ENCODE data around the gene STAT3. TPM values are rescaled to one million over a fixed set of nuclear protein-coding genes. Genes with fewer than 3 reads are reported as not detected.
A peak's percentile ranks its signal among the peaks of the same experiment; 100 is the strongest.
"Not testable (repeated sequence)": the region's sequence is repeated elsewhere in the genome, so short reads cannot be mapped to it uniquely, and the experiment has no call there.

Gene STAT3
- total RNA-seq, 1 donor from 2014 or later: 131 TPM

DNA sequence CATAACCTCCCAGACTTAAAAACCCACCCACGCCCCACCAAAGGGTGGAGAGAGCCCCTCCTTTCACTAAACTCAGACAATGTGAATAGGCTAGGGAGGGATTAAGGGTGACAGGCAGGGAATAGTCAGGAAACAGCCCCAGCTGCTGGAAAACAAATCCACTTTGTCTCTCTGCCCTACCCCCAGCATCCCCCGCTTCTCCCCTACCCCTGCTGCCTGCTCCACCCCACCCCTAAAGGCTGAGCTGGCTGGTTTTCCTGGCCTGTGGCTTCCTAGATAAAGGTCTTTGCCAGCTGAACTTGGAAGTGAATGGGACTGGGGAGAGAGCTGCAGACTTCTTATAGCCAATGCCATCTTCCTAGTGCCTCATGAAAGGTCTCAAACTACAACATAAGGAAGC lies 19.8 kb upstream of the STAT3 start:
- peak; percentile 82 for DNase-seq

DNA sequence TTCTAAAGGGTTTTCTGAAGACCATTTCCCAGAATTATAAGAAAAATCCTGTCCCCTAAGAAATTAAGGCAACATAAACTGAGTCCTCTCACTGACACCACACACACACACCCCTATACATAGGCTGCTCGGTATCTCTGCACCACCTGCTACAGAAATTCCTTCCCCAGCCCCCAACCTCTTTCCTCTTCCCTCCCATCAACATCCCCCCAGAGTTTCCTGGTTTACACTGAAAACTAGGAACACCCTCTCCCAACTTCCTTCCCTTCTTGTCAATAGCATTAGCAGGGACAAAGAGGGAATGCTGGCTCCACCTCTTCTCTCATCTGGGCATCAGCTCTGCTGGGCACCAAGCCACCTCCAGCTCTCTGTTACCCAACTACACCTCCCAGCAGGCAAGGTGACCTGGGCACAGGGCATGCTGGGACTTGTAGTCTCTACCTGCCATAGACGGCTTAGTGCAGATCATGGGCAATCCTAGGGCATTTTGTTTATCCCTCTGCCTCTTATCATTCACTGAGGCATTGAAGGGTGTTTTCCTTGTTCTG lies 19.1 kb upstream of the STAT3 start:
- peak; percentile 97 for DNase-seq

- DNase-seq: peak; percentile 60
Observed at GRCh38 chr17:42406615-42407288, 18.5 kb upstream of the STAT3 start.

- DNase-seq: peak; percentile 83
Observed at GRCh38 chr17:42405963-42406495, 17.8 kb upstream of the STAT3 start.

DNA sequence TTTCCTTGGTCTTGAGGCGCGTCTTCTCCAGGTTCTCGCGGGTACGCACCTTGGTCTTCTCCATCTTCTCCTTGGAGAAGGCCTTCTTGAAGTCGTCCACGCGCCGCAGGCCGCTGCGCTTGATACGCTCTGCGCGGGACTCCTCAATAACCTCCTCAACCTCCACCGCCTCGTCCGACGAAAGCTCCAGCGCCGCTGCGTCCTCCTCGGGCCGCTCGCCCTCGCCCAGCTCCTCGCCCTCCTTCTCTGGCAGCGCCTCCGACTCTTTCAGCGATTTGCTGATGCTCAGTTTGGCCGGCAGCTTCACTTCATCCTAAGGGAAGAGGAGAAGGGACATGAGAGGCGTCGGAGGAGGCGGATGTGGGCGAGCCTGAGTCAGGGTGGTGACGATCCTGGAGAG lies 16.8 kb upstream of the STAT3 start:
- DNase-seq: no peak

DNA sequence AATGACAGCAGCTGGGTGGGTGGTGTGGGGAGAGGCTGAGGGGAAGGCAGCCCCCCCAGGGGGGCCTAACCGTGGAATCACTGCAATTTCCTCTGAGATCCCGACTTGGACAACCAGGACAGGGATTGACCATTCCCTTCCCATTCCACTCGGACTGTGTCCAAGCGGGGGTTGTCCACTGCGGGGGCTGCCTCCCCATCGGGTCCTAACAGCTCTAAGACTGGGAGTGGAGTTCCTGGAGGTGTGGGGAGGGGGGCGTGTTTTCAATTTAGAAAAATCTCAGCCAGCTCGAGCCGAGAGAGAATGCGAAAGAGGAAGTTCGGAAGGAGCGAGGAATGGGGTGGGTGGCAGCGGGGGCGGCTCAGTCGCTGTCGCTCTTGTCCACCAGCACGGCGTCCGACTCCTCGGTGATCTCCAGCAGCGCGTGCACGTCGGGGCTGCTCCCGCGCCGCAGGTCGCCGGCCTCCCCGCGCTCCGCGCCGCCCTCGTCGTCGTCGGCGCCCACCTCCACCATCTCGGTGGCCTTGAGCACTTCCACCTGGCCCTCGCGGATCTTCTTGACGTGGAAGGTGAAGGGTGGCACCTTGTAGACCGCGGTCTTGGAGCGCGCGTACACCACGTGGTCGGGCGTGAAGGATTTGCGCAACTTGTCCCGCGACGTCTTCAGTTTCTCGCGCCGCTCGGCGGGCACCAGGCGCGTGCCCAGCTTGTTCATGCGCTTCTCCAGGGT lies 16.2 kb upstream of the STAT3 start:
- no peak for DNase-seq

DNA sequence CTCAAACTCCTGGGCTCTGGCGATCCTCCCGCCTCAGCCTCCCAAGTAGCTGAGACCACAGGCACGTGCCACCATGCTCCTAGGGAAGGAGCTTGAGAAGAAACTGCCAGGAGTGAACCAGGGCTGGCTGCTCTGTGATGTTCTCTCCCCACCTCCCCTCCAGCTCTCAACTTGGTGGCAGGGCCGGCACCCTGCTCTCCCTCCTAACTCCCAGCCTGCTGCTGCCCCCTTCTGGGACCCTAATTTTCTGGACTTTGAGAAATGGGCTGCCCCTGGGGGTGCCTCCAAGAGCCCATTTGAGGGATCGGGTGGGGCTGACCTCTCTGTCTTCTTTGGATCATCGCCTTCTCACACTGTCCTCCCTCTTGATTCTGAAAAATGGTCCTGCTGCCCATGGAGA lies 14.9 kb upstream of the STAT3 start:
- no peak for DNase-seq

GRCh38 chr17:42402117-42402516 lies 13.9 kb upstream of the STAT3 start:
- no peak for DNase-seq

DNA sequence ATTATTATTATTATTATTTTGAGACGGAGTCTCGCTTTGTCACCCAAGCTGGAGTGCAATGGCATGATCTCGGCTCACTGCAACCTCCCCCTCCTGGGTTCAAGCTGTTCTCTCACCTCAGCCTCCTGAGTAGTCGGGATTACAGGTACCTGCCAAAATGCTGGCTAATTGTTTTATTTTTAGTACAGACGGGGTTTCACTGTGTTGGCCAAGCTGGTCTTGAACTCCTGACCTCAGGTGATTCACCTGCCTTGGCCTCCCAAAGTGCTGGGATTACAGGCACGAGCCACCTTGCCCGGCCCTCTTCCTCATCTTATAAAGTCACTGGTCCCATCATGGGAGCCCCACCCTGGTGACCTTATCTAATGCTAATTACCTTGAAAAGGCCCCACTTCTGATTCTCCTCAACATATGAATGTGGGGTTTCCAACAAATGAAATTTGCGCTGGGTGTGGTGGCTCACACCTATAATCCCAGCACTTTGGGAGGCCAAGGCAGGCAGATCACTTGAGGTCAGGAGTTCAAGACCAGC lies 12.7 kb upstream of the STAT3 start:
- not testable (repeated sequence) for DNase-seq

- DNase-seq: no peak
Observed at GRCh38 chr17:42399948-42400843, 12.0 kb upstream of the STAT3 start.

DNA sequence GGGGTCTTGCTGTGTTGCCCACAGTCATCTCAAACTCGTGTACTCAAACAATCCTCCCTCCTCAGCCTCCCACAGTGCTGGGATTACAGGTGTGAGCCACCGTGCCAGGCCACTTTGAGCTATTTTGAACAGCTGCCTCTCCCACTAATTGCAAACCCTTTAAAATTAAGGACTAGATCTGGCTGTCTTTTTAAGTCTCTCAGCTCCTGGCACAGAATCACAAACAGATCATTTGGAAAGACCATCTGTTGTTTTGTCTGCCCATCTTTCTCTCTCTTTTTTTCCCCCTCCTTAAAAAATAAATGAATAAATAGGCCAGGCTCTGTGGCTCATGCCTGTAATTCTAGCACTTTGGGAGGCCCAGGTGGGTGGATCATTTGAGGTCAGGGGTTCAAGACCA lies 10.9 kb upstream of the STAT3 start:
- DNase-seq: no peak

DNA sequence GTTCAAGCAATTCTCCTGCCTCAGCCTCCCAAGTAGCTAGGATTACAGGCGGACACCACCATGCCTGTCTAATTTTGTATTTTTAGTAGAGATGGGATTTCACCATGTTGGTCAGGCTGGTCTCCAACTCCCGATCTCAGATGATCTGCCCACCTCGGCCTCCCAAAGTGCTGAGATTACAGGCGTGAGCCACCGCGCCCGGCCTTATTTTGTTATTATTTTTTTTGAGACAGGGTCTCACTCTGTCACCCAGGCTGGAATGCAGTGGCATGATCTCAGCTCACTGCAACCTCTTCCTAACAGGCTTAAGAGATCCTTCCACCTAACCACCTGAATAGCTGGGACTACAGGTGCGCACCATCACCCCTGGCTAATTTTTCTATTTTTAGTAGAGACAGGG lies 7.4 kb upstream of the STAT3 start:
- DNase-seq: not testable (repeated sequence)

DNA sequence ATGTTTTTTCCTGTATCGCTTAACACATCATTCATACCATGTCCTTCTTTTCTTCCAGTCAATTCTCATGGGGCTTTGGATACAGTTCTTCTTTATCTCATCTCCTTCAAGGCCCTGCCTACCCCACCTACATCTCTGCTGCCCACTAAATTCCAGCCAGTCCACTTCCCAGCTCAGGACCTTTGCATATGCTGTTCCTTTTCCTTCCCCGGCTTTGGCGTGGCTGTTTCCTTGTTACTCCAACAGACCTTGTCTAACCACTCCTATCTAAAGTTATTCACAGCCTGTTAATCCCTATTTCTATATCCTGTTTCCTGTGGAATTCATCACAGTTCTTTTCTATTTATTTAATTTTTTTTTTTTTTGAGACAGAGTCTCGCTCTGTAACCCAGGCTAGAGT lies 6.6 kb upstream of the STAT3 start:
- DNase-seq: no peak

GRCh38 chr17:42392692-42393415 lies 4.6 kb upstream of the STAT3 start:
- no peak for DNase-seq

DNA sequence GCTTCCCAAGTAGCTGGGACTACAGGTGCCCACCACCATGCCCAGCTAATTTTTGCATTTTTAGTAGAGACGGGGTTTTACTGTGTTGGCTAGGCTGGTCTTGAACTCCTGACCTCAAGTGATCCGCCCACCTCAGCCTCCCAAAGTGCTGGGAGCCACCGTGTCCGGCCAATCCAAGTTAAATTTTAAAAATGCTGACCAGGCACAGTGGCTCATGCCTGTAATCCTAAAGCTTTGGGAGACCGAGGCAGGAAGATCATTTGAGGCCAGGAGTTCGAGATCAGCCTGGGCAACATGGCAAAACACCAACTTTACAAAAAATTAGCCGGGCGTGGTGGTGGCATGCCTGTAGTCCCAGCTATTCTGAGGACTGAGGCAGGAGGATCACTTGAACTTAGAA lies 3.2 kb upstream of the STAT3 start:
- DNase-seq: not testable (repeated sequence)

DNA sequence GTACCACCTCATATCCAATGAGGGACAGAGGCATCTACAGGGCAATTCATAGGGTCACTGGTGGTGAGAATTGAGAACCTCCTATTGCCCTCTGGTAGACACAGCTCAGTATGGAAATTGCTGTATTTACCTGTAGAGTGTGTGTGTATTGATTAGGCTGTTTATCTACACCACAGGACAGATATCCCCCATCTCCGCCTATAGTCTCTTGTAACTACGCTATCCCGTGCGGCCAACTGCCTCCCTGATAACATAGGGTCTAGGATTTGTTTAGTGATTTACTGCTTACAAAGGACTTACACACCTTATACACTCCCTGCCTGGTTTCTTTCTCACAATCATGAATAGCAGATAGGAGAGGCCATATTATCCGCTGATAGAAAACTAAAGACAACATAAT lies 1.7 kb upstream of the STAT3 start:
- DNase-seq: no peak

DNA sequence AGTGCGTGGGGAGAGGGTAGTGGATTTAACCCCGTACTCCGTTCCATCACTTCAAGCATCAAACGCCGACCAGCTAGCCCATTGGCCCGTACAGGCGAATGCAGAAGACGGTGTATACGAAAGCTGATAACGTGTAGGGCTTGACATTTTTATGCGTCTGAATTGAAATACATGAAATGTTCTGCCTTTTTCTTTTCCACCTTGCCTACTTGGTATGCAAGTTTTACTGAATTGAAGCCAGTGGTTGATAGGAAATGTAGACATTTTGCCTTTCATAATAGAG lies 834 bp upstream of the STAT3 start:
- DNase-seq: no peak

- peak; percentile 51 for DNase-seq
Observed at GRCh38 chr17:42387661-42388380, 421 bp downstream of the STAT3 start.

- DNase-seq: peak; percentile 68
Observed at GRCh38 chr17:42386777-42387657, 1.2 kb downstream of the STAT3 start.

DNA sequence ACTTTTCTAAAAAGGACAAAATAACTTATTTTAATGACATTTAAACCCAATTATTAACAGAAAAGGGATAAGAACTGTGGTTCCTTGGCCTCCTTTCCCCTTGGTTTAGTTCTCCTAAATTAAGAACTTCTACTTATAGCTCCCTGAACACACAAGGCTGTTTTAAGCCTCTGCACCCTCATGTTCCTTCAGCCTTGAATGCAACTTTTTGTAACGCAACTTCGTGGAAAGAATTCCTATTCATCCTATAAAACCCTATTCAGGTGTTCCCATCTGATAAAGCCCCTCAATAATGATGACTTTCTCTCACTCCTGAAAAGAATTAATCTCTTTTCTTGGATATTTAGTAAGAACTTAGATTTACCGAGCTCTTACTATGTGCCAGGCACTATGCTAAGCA lies 6.3 kb downstream of the STAT3 start:
- no peak for DNase-seq

Data from dermis blood vessel endothelial cell (primary cell).